KMS-11 (cell line): ENCODE data around the gene MAST4.

Experiments
- H2AFZ ChIP-seq: fragments of 200-600 bp; sonication (generic); 2 replicates; pipeline ENCODE4 v1.6.1; 2016; ENCODE audit warnings: antibody characterized with exemption, mixed run types, low read depth
- H3K27ac ChIP-seq: fragments of 200-600 bp; sonication (generic); 2 replicates; pipeline ENCODE4 v1.6.1; 2016; ENCODE audit warnings: mild to moderate bottlenecking, mixed run types
- H3K27me3 ChIP-seq: fragments of 200-600 bp; sonication (generic); 2 replicates; pipeline ENCODE4 v1.6.1; 2017; ENCODE audit warnings: mild to moderate bottlenecking, low read depth, mixed run types, moderate library complexity; ENCODE audit not compliant: insufficient read depth
- H3K36me3 ChIP-seq: fragments of 200-600 bp; sonication (generic); 2 replicates; pipeline ENCODE4 v1.6.1; 2017; ENCODE audit warnings: mild to moderate bottlenecking, mixed run types; ENCODE audit not compliant: insufficient read depth
- H3K4me1 ChIP-seq: fragments of 200-600 bp; sonication (generic); 2 replicates; pipeline ENCODE4 v1.6.1; 2016; ENCODE audit warnings: mild to moderate bottlenecking, low read depth, mixed run types; ENCODE audit not compliant: poor library complexity, severe bottlenecking
- H3K4me2 ChIP-seq: fragments of 200-600 bp; sonication (generic); 2 replicates; pipeline ENCODE4 v1.7.0; 2016; ENCODE audit warnings: mild to moderate bottlenecking, mixed run types
- H3K4me3 ChIP-seq: fragments of 200-600 bp; sonication (generic); IDR thresholded peaks from 2 replicates; pipeline ENCODE4 v1.6.1; 2017; ENCODE audit warnings: low read depth, low read length, mixed read lengths; ENCODE audit not compliant: insufficient read depth
- H3K79me2 ChIP-seq: fragments of 200-600 bp; sonication (generic); 2 replicates; pipeline ENCODE4 v1.6.1; 2016; ENCODE audit warnings: low read depth, mixed run types; ENCODE audit not compliant: insufficient read depth
- H3K9ac ChIP-seq: fragments of 200-600 bp; sonication (generic); 2 replicates; pipeline ENCODE4 v1.6.1; 2016; ENCODE audit warnings: mild to moderate bottlenecking, mixed run types
- H4K20me1 ChIP-seq: fragments of 200-600 bp; sonication (generic); 2 replicates; pipeline ENCODE4 v1.6.1; 2016; ENCODE audit warnings: mild to moderate bottlenecking, mixed run types; ENCODE audit not compliant: insufficient read depth
- CTCF ChIP-seq: fragments of 200-600 bp; sonication (generic); conservative IDR thresholded peaks from 2 replicates; pipeline ENCODE4 v1.6.1; 2017; ENCODE audit warnings: low read depth, mild to moderate bottlenecking, antibody characterized with exemption, low read length, moderate library complexity, mixed read lengths

Gene MAST4

GRCh38 chr5:67118050-67118620 is 521.9 kb downstream of the MAST4 start:
- Histone ChIP-seq H4K20me1 (no peaks in the 10 kb centered on the region), H3K79me2 (no peaks in the 10 kb centered on the region), H3K36me3 (no peaks in the 10 kb centered on the region), H3K4me3 (no peak overlapping the region), H3K27me3 (no peaks in the 10 kb centered on the region), H3K4me1 (no peaks in the 10 kb centered on the region), H3K4me2 (no peak overlapping the region), H3K9ac (no peak overlapping the region), H3K27ac (no peak overlapping the region), H2AFZ (no peak overlapping the region)
- no peak for TF ChIP-seq CTCF

GRCh38 chr5:67119010-67119409 is 522.8 kb downstream of the MAST4 start:
- H3K4me1 ChIP-seq, result no peaks in the 10 kb centered on the region
- TF ChIP-seq CTCF, result no peak
- H3K27ac ChIP-seq, result no peak overlapping the region
- H3K79me2 ChIP-seq, result no peaks in the 10 kb centered on the region
- H2AFZ ChIP-seq, result no peak overlapping the region
- no peak overlapping the region for H3K4me2 ChIP-seq
- H3K4me3 ChIP-seq, result no peak overlapping the region
- H3K27me3 ChIP-seq, result no peaks in the 10 kb centered on the region
- H4K20me1 ChIP-seq, result no peaks in the 10 kb centered on the region
- no peaks in the 10 kb centered on the region for H3K36me3 ChIP-seq
- H3K9ac ChIP-seq, result no peak overlapping the region

- no peak overlapping the region for H3K27ac ChIP-seq
- H3K4me1 ChIP-seq, result no peaks in the 10 kb centered on the region
- H3K27me3 ChIP-seq, result no peaks in the 10 kb centered on the region
- no peak overlapping the region for H2AFZ ChIP-seq
- H4K20me1 ChIP-seq, result no peaks in the 10 kb centered on the region
- no peak overlapping the region for H3K9ac ChIP-seq
- H3K36me3 ChIP-seq, result no peaks in the 10 kb centered on the region
- H3K4me3 ChIP-seq, result no peak overlapping the region
- TF ChIP-seq CTCF, result no peak
- no peaks in the 10 kb centered on the region for H3K79me2 ChIP-seq
- no peak overlapping the region for H3K4me2 ChIP-seq
Observed at GRCh38 chr5:67120032-67120431, 523.8 kb downstream of the MAST4 start.

- Histone ChIP-seq H2AFZ (no peak overlapping the region), H4K20me1 (no peaks in the 10 kb centered on the region), H3K27me3 (no peaks in the 10 kb centered on the region), H3K4me2 (no peak overlapping the region), H3K36me3 (no peaks in the 10 kb centered on the region), H3K9ac (no peak overlapping the region), H3K27ac (no peak overlapping the region), H3K4me1 (no peaks in the 10 kb centered on the region), H3K79me2 (no peaks in the 10 kb centered on the region), H3K4me3 (no peak overlapping the region)
- TF ChIP-seq CTCF, result no peak
Observed at GRCh38 chr5:67123819-67124218, 527.6 kb downstream of the MAST4 start.
